ENCODE results near the gene OR2AG1. TPM values are rescaled to one million over a fixed set of nuclear protein-coding genes. Genes with fewer than 3 reads are reported as not detected.

Gene OR2AG1
- polyA plus RNA-seq, 1 of the 3 experiments (the other 2 are of a cell fraction): not detected

GRCh38 chr11:6757373-6757967 lies 25.4 kb upstream of the OR2AG1 start:
- Histone ChIP-seq H3F3A (replicated peaks; ENCODE audit: insufficient read depth) (no peaks in the 10 kb centered on the region), H3K4me3 (ENCODE audit: low read depth in 2 of 2, low read length in 1 of 2) (no peak overlapping the region), H3K36me3 (replicated peaks in 1 of 2; ENCODE audit: control insufficient read depth in 1 of 2, insufficient read depth in 2 of 2, low read length in 1 of 2) (no peaks in the 10 kb centered on the region), H4K20me1 (ENCODE audit: insufficient read depth) (no peaks in the 10 kb centered on the region), H3K4me2 (no peak overlapping the region), H3K79me2 (ENCODE audit: insufficient read depth) (no peaks in the 10 kb centered on the region), H3K9me3 (no peaks in the 10 kb centered on the region), H3K27me3 (ENCODE audit: insufficient read depth) (no peaks in the 10 kb centered on the region; the same call in 1 of the 2 replicates), H3K27ac (ENCODE audit: low read depth in 2 of 2, low read length in 1 of 2) (no peak overlapping the region), H3K9me2 (no peaks in the 10 kb centered on the region), H3K9ac (no peak overlapping the region), H2AFZ (ENCODE audit: low read depth) (no peak overlapping the region), H3K4me1 (ENCODE audit: control insufficient read depth in 1 of 2, insufficient read depth in 2 of 2, low read depth in 1 of 2, low read length in 1 of 2) (no peaks in the 10 kb centered on the region)
- POLR2A ChIA-PET: no interaction called here
- peak; percentile 62 for TF ChIP-seq CTCF (IDR thresholded peaks at IDR 0.05)
- no peak for TF ChIP-seq MEF2A (IDR thresholded peaks at IDR 0.05; ENCODE audit: borderline replicate concordance, low read depth)
- TF ChIP-seq USF2 (IDR thresholded peaks at IDR 0.05; ENCODE audit: borderline replicate concordance, low read depth, low read length): no peak
- no peak for TF ChIP-seq ZBTB33 (IDR thresholded peaks at IDR 0.05; ENCODE audit: borderline replicate concordance, low read depth)
- TF ChIP-seq RAD21 (IDR thresholded peaks at IDR 0.05; ENCODE audit: low read length): peak; percentile 72
- peak; percentile 54 for TF ChIP-seq SMC3 (IDR thresholded peaks at IDR 0.05; ENCODE audit: low read depth, low read length)
- CTCF ChIA-PET: interaction anchor here (0.6 to 4.5 kb wide), 24 partner anchors 11 to 532 kb away, joined by 3 to 63 read pairs (median 3); partner anchors contain the start of gene OR2AG2
- DNase-seq: peak; percentile 27
- 31% methylated on average over 2 of the region's 2 CpGs for WGBS (ENCODE audit: low lambda C conversion rate)

GRCh38 chr11:6771926-6772893 lies 10.6 kb upstream of the OR2AG1 start, which contains the start of gene OR2AG2:
OR2AG2 (minus strand) TSS chr11:6771976; CDS start chr11:6768957, 3,019 bp downstream.
- Histone ChIP-seq H3K4me3 (ENCODE audit: low read depth in 2 of 2, low read length in 1 of 2) (no peak within 1 kb of the TSS), H3K79me2 (ENCODE audit: insufficient read depth) (no peaks in the 10 kb centered on the region), H3F3A (replicated peaks; ENCODE audit: insufficient read depth) (no peaks in the 10 kb centered on the region), H3K4me1 (ENCODE audit: control insufficient read depth in 1 of 2, insufficient read depth in 2 of 2, low read depth in 1 of 2, low read length in 1 of 2) (no peaks in the 10 kb centered on the region), H2AFZ (ENCODE audit: low read depth) (no peak within 1 kb of the TSS), H3K9me2 (no peaks in the 10 kb centered on the region), H3K27me3 (ENCODE audit: insufficient read depth) (no peaks in the 10 kb centered on the region; the same call in 1 of the 2 replicates), H3K36me3 (replicated peaks in 1 of 2; ENCODE audit: control insufficient read depth in 1 of 2, insufficient read depth in 2 of 2, low read length in 1 of 2) (no peaks in the 10 kb centered on the region), H3K27ac (ENCODE audit: low read depth in 2 of 2, low read length in 1 of 2) (no peak within 1 kb of the TSS), H3K9me3 (no peaks in the 10 kb centered on the region), H4K20me1 (ENCODE audit: insufficient read depth) (no peaks in the 10 kb centered on the region), H3K4me2 (no peak within 1 kb of the TSS), H3K9ac (no peak within 1 kb of the TSS)
- DNase-seq: no peak
- WGBS (ENCODE audit: low lambda C conversion rate): 16% methylated on average over 3 of the region's 4 CpGs
- POLR2A ChIA-PET: no interaction called here
- CTCF ChIA-PET: interaction anchor here (0.6 to 2.5 kb wide), 3 partner anchors 15 to 35 kb away, joined by 3 to 11 read pairs (median 6); no protein-coding TSS in a partner anchor
- TF ChIP-seq SIN3A (IDR thresholded peaks at IDR 0.05; ENCODE audit: borderline replicate concordance, low read depth, low read length): no peak
- TF ChIP-seq GATA2 (CRISPR knock-in tag; IDR thresholded peaks at IDR 0.05): no peak
- TF ChIP-seq PBX3 (IDR thresholded peaks at IDR 0.05): no peak
- TF ChIP-seq FOXM1 (IDR thresholded peaks at IDR 0.05; ENCODE audit: low read depth): no peak
- no peak for TF ChIP-seq TCF12 (IDR thresholded peaks at IDR 0.05)
- TF ChIP-seq NRF1 (IDR thresholded peaks at IDR 0.05; ENCODE audit: low read depth, low read length): no peak
- no peak for TF ChIP-seq EZH2phosphoT487 (IDR thresholded peaks at IDR 0.05; ENCODE audit: borderline replicate concordance, low read depth)
- TF ChIP-seq CTCF (IDR thresholded peaks at IDR 0.05): no peak
- no peak for TF ChIP-seq TEAD4 (IDR thresholded peaks at IDR 0.05; ENCODE audit: borderline replicate concordance, insufficient read depth)
- no peak for TF ChIP-seq RCOR1 (IDR thresholded peaks at IDR 0.05; ENCODE audit: low read length)
- no peak for TF ChIP-seq YY1 (IDR thresholded peaks at IDR 0.05; ENCODE audit: low read depth)
- no peak for TF ChIP-seq RAD21 (IDR thresholded peaks at IDR 0.05; ENCODE audit: low read length)
